HPDE6-E6E7 (cell line): ENCODE data around the gene ODF4.

Experiments
- DNase-seq: peaks from one replicate; pipeline ENCODE4 v3.0.0; 2011; ENCODE audit warnings: missing footprints; ENCODE audit errors: extremely low spot score

ODF4 gene

GRCh38 chr17:8339540-8339939 is at the start of gene ODF4:
ODF4 (plus strand) TSS chr17:8339840; CDS start chr17:8340052, 212 bp downstream.
- DNase-seq, result no peak

GRCh38 chr17:8290043-8290442 is 49.6 kb upstream of the ODF4 start:
- no peak for DNase-seq

- DNase-seq, result no peak
These were observed 46.8 kb upstream of the ODF4 start for GRCh38 chr17:8292639-8293395.

GRCh38 chr17:8294361-8294760 is 45.3 kb upstream of the ODF4 start:
- no peak for DNase-seq

- no peak for DNase-seq
These were observed 44.8 kb upstream of the ODF4 start for GRCh38 chr17:8294814-8295316.

GRCh38 chr17:8300226-8300625 is 39.4 kb upstream of the ODF4 start:
- DNase-seq, result no peak

- DNase-seq, result peak; percentile 74
These were observed 38.9 kb upstream of the ODF4 start for GRCh38 chr17:8300627-8301242.

GRCh38 chr17:8310601-8311123 is 29.0 kb upstream of the ODF4 start:
- no peak for DNase-seq

GRCh38 chr17:8311131-8311790 is 28.4 kb upstream of the ODF4 start:
- DNase-seq, result no peak

GRCh38 chr17:8312251-8312650 is 27.4 kb upstream of the ODF4 start:
- DNase-seq, result no peak

- no peak for DNase-seq
These were observed 26.7 kb upstream of the ODF4 start for GRCh38 chr17:8312726-8313600.

- DNase-seq, result no peak
These were observed 24.6 kb upstream of the ODF4 start for GRCh38 chr17:8314797-8315763.

GRCh38 chr17:8315764-8316217 is 23.8 kb upstream of the ODF4 start:
- DNase-seq, result no peak

- DNase-seq, result no peak
These were observed 21.4 kb upstream of the ODF4 start for GRCh38 chr17:8318010-8318935.

GRCh38 chr17:8320262-8320661 is 19.4 kb upstream of the ODF4 start:
- no peak for DNase-seq

- no peak for DNase-seq
These were observed 18.6 kb upstream of the ODF4 start for GRCh38 chr17:8320990-8321389.

GRCh38 chr17:8322061-8322460 is 17.6 kb upstream of the ODF4 start:
- DNase-seq, result no peak

GRCh38 chr17:8324132-8324531 is 15.5 kb upstream of the ODF4 start:
- DNase-seq, result no peak

GRCh38 chr17:8324923-8325322 is 14.7 kb upstream of the ODF4 start:
- DNase-seq, result no peak
